GM19455 (cell line): Measurements from ENCODE around the gene DSC1.

Experiments
- ATAC-seq: cut with Tn5 transposase; IDR thresholded peaks from one replicate; pipeline ENCODE4 v1.9.1; 2021; ENCODE audit not compliant: unreplicated experiment

Gene DSC1

GRCh38 chr18:31104444-31104843, 58.2 kb downstream of the DSC1 start:
- ATAC-seq: no peak

GRCh38 chr18:31103423-31103822, 59.2 kb downstream of the DSC1 start:
- ATAC-seq: no peak

- ATAC-seq: no peak
Measured at GRCh38 chr18:31102941-31103340, 59.7 kb downstream of the DSC1 start.

- no peak for ATAC-seq
Measured at GRCh38 chr18:31102025-31102684, 60.5 kb downstream of the DSC1 start, which contains the start of gene DSC2. Gene DSC2 (minus strand): TSS chr18:31102421. CDS start chr18:31101971, 450 bp downstream.

- ATAC-seq: no peak
Measured at GRCh38 chr18:31101183-31102024, 61.3 kb downstream of the DSC1 start.

GRCh38 chr18:31100436-31101182, 62.0 kb downstream of the DSC1 start:
- no peak for ATAC-seq

- ATAC-seq: no peak
Measured at GRCh38 chr18:31099450-31100230, 63.0 kb downstream of the DSC1 start.

GRCh38 chr18:31098878-31099277, 63.8 kb downstream of the DSC1 start:
- no peak for ATAC-seq

- no peak for ATAC-seq
Measured at GRCh38 chr18:31097666-31098065, 65.0 kb downstream of the DSC1 start.

GRCh38 chr18:31093880-31094279, 68.8 kb downstream of the DSC1 start:
- no peak for ATAC-seq

- ATAC-seq: no peak
Measured at GRCh38 chr18:31093294-31093693, 69.4 kb downstream of the DSC1 start.

- ATAC-seq: no peak
Measured at GRCh38 chr18:31091350-31091749, 71.3 kb downstream of the DSC1 start.

GRCh38 chr18:31088532-31088931, 74.1 kb downstream of the DSC1 start:
- ATAC-seq: no peak

GRCh38 chr18:31079973-31080372, 82.7 kb downstream of the DSC1 start:
- ATAC-seq: no peak
